Right ventricle myocardium superior (tissue), 1 donor: ENCODE results near the gene LCN2. TPM values are rescaled to one million over a fixed set of nuclear protein-coding genes. Genes with fewer than 3 reads are reported as not detected.

Experiments used
- total RNA-seq: library from RNA; stranded (reverse); fragmentation: NEBNext Ultra II Directional; extraction: Animal tissue kit (Norgen Biotek cat#: 25700); gene quantifications from one replicate; pipeline ENCODE4 v1.2.1, GENCODE V29; 2021
- donor health status: DM: no; HTN: yes; CAD: no; lungs with severe emphysema.

Gene LCN2
- total RNA-seq, 1 donor from 2014 or later = not detected

Other genes starting within 250 kb of the LCN2 start
- 38.2 TPM for gene ST6GALNAC6, start 249.8 kb upstream of the LCN2 start, total RNA-seq
- 18.1 TPM for gene ST6GALNAC4, start 232.4 kb upstream of the LCN2 start, total RNA-seq
- 0.48 TPM for gene PIP5KL1, start 218.7 kb upstream of the LCN2 start, total RNA-seq
- gene DPM2, start 211.6 kb upstream of the LCN2 start, total RNA-seq = 9.9 TPM
- gene EEIG1, start 168.5 kb upstream of the LCN2 start, total RNA-seq = 21.8 TPM
- gene NAIF1, start 82.1 kb upstream of the LCN2 start, total RNA-seq = 4.5 TPM
- 5.0 TPM for gene SLC25A25, start 81.2 kb upstream of the LCN2 start, total RNA-seq
- 155 TPM for gene PTGES2, start 21.7 kb upstream of the LCN2 start, total RNA-seq
- 31.3 TPM for gene BBLN, start 10.8 kb downstream of the LCN2 start, total RNA-seq
- 75.3 TPM for gene CIZ1, start 42.1 kb downstream of the LCN2 start, total RNA-seq
- 7.0 TPM for gene DNM1, start 53.9 kb downstream of the LCN2 start, total RNA-seq
- 77.7 TPM for gene GOLGA2, start 126.6 kb downstream of the LCN2 start, total RNA-seq
- gene SWI5, start 126.8 kb downstream of the LCN2 start, total RNA-seq = 16.3 TPM
- gene TRUB2, start 173.0 kb downstream of the LCN2 start, total RNA-seq = 35.5 TPM
- 29.5 TPM for gene COQ4, start 173.4 kb downstream of the LCN2 start, total RNA-seq
- 19.0 TPM for gene SLC27A4, start 191.1 kb downstream of the LCN2 start, total RNA-seq
- gene URM1, start 221.9 kb downstream of the LCN2 start, total RNA-seq = 56.9 TPM